Loucy (cell line): ENCODE results near the gene TGM3.

Source experiments
- CTCF ChIP-seq: fragments of 200-600 bp; sonication (generic); conservative IDR thresholded peaks from 2 replicates; pipeline ENCODE4 v1.5.1; 2014; ENCODE audit warnings: mild to moderate bottlenecking, antibody characterized with exemption, low read length
- EZH2phosphoT487 ChIP-seq: fragments of 200-600 bp; IDR thresholded peaks from 2 replicates; pipeline ENCODE4 v1.6.1; 2018; ENCODE audit warnings: antibody characterized with exemption, mild to moderate bottlenecking, moderate library complexity, borderline replicate concordance

- no peak for TF ChIP-seq CTCF
- TF ChIP-seq EZH2phosphoT487, result no peak
Observed at GRCh38 chr20:2365666-2366065, 69.9 kb downstream of the TGM3 start.
